HG03378 (cell line): Measurements from ENCODE around the gene CLCC1.

Experiments
- ATAC-seq: cut with Tn5 transposase; IDR thresholded peaks from one replicate; pipeline ENCODE4 v1.9.1; 2021; ENCODE audit warnings: mild to moderate bottlenecking, moderate library complexity; ENCODE audit not compliant: unreplicated experiment

The CLCC1 gene

GRCh38 chr1:108916788-108917187 is 46.5 kb downstream of the CLCC1 start:
- no peak for ATAC-seq
